Stimulated activated CD8-positive, alpha-beta memory T cell treated with anti-CD3 and anti-CD28 coated beads, Interleukin-2, amount 100 ng/mL, for 1 hour (primary cell): ENCODE data around the gene RGS3.
"Not testable (repeated sequence)": the region's sequence is repeated elsewhere in the genome, so short reads cannot be mapped to it uniquely, and the experiment has no call there.

Source experiments
- DNase-seq, 2 donors: peaks; one replicate each; pipeline ENCODE4 v3.0.0-alpha.2; 2020; ENCODE audit warnings: low read depth in 2 of 2

The RGS3 gene

GRCh38 chr9:113546566-113546965, 83.0 kb downstream of the RGS3 start:
- DNase-seq, result no peak

- no peak for DNase-seq
Observed at GRCh38 chr9:113547501-113547900, 84.0 kb downstream of the RGS3 start.

- no peak for DNase-seq
Observed at GRCh38 chr9:113548221-113549041, 84.9 kb downstream of the RGS3 start.

GRCh38 chr9:113549892-113550291, 86.4 kb downstream of the RGS3 start:
- DNase-seq, result not testable (repeated sequence)

GRCh38 chr9:113556877-113557593, 93.5 kb downstream of the RGS3 start:
- DNase-seq, result no peak

GRCh38 chr9:113558632-113559502, 95.3 kb downstream of the RGS3 start:
- DNase-seq, result no peak

- DNase-seq, result no peak
Observed at GRCh38 chr9:113559834-113560800, 96.6 kb downstream of the RGS3 start.

GRCh38 chr9:113562653-113563381, 99.3 kb downstream of the RGS3 start:
- no peak for DNase-seq

- no peak for DNase-seq
Observed at GRCh38 chr9:113563826-113564497, 100.4 kb downstream of the RGS3 start.

- no peak for DNase-seq
Observed at GRCh38 chr9:113564498-113565237, 101.1 kb downstream of the RGS3 start.

GRCh38 chr9:113566016-113566711, 102.6 kb downstream of the RGS3 start:
- DNase-seq, result no peak

- no peak for DNase-seq
Observed at GRCh38 chr9:113566712-113567071, 103.2 kb downstream of the RGS3 start.

- DNase-seq, result no peak
Observed at GRCh38 chr9:113567361-113568080, 104.0 kb downstream of the RGS3 start.

GRCh38 chr9:113568081-113568435, 104.5 kb downstream of the RGS3 start:
- DNase-seq, result no peak

- no peak for DNase-seq
Observed at GRCh38 chr9:113568571-113569321, 105.2 kb downstream of the RGS3 start.

- DNase-seq, result no peak
Observed at GRCh38 chr9:113569472-113570060, 106.0 kb downstream of the RGS3 start.

GRCh38 chr9:113570106-113570505, 106.6 kb downstream of the RGS3 start:
- DNase-seq, result no peak
